Right atrium auricular region (tissue), 2 donors: Measurements from ENCODE around the gene ADAD2. TPM values are rescaled to one million over a fixed set of nuclear protein-coding genes. Genes with fewer than 3 reads are reported as not detected.

Experiments used
- DNase-seq: peaks from one replicate; pipeline ENCODE4 v3.0.0-alpha.2; 2019; ENCODE audit warnings: low spot score
- H3K27ac ChIP-seq, 2 donors: fragments of 200-600 bp; sonication (generic); 1 replicate in 1 of 2; 2 replicates in 1 of 2; pipeline ENCODE4 v1.5.1; 2016 to 2019
- H3K27me3 ChIP-seq, 2 donors: fragments of 200-600 bp; sonication (generic); one replicate each; pipeline versions ENCODE4 v1.5.1 to v1.6.0; 2017 to 2019
- H3K36me3 ChIP-seq: fragments of 200-600 bp; sonication (generic); one replicate; pipeline ENCODE4 v1.5.1; 2016
- H3K4me1 ChIP-seq, 2 donors: fragments of 200-600 bp; sonication (generic); one replicate each; pipeline versions ENCODE4 v1.5.1 to v1.6.0; 2017 to 2019
- H3K4me3 ChIP-seq, 2 donors: fragments of 200-600 bp; sonication (generic); 1 replicate in 1 of 2; 2 replicates in 1 of 2; pipeline ENCODE4 v1.5.1; 2017 to 2019; ENCODE audit warnings: mild to moderate bottlenecking in 1 of 2, moderate library complexity in 1 of 2
- H3K9me3 ChIP-seq, 2 donors: fragments of 200-600 bp; sonication (generic); one replicate each; pipeline ENCODE4 v1.5.1; 2019
- CTCF ChIP-seq, 2 donors: fragments of 200-600 bp; sonication (generic); IDR thresholded peaks; one replicate each; pipeline ENCODE4 v1.5.1; 2019; ENCODE audit warnings: antibody characterized with exemption in 2 of 2
- total RNA-seq, 2 donors: library from RNA; depleted of rRNA; stranded (reverse); fragments of >200 nt; gene quantifications; one replicate each; pipeline ENCODE4 v1.1.0, GENCODE V29; 2016

The ADAD2 gene
- total RNA-seq, 2 donors from 2014 or later = 0.19 TPM; not detected in 1

GRCh38 chr16:84225571-84225970, 34.6 kb downstream of the ADAD2 start:
- no peaks in the 10 kb centered on the region for H3K36me3 ChIP-seq
- H3K27ac ChIP-seq = no peak overlapping the region
- H3K27me3 ChIP-seq = no peaks in the 10 kb centered on the region
- peaks cover 0 to 14% of the 10 kb centered on the region in 2 donors for H3K4me1 ChIP-seq
- no peaks in the 10 kb centered on the region for H3K9me3 ChIP-seq
- H3K4me3 ChIP-seq = no peak overlapping the region
- DNase-seq = no peak
- no peak for TF ChIP-seq CTCF (IDR thresholded peaks at IDR 0.05)

- Histone ChIP-seq H3K4me3 (no peak overlapping the region), H3K4me1 (peaks cover 0 to 14% of the 10 kb centered on the region in 2 donors), H3K9me3 (no peaks in the 10 kb centered on the region), H3K36me3 (no peaks in the 10 kb centered on the region), H3K27ac (no peak overlapping the region), H3K27me3 (no peaks in the 10 kb centered on the region)
- no peak for DNase-seq
- TF ChIP-seq CTCF (IDR thresholded peaks at IDR 0.05) = no peak
Measured at GRCh38 chr16:84226026-84226425, 35.1 kb downstream of the ADAD2 start.

- Histone ChIP-seq H3K27me3 (no peaks in the 10 kb centered on the region), H3K4me3 (no peak overlapping the region), H3K27ac (no peak overlapping the region), H3K9me3 (no peaks in the 10 kb centered on the region), H3K4me1 (peaks cover 0 to 14% of the 10 kb centered on the region in 2 donors), H3K36me3 (no peaks in the 10 kb centered on the region)
- DNase-seq = no peak
- TF ChIP-seq CTCF (IDR thresholded peaks at IDR 0.05) = no peak
Measured at GRCh38 chr16:84227548-84227947, 36.6 kb downstream of the ADAD2 start.

GRCh38 chr16:84228256-84228838, 37.4 kb downstream of the ADAD2 start:
- peaks cover 0 to 14% of the 10 kb centered on the region in 2 donors for H3K4me1 ChIP-seq
- no peak for TF ChIP-seq CTCF (IDR thresholded peaks at IDR 0.05)
- DNase-seq = peak; percentile 90
- H3K9me3 ChIP-seq = no peaks in the 10 kb centered on the region
- peak overlapping the region; percentile 45 for H3K27ac ChIP-seq
- H3K36me3 ChIP-seq = no peaks in the 10 kb centered on the region
- no peaks in the 10 kb centered on the region for H3K27me3 ChIP-seq
- H3K4me3 ChIP-seq = peak overlapping the region in 1 of 2 donors; percentile 13

GRCh38 chr16:84229471-84229870, 38.5 kb downstream of the ADAD2 start:
- Histone ChIP-seq H3K4me3 (no peak overlapping the region), H3K27me3 (no peaks in the 10 kb centered on the region), H3K4me1 (peaks cover 0 to 14% of the 10 kb centered on the region in 2 donors), H3K9me3 (no peaks in the 10 kb centered on the region), H3K36me3 (no peaks in the 10 kb centered on the region), H3K27ac (no peak overlapping the region)
- no peak for DNase-seq
- no peak for TF ChIP-seq CTCF (IDR thresholded peaks at IDR 0.05)

- DNase-seq = no peak
- no peaks in the 10 kb centered on the region for H3K9me3 ChIP-seq
- no peak overlapping the region for H3K4me3 ChIP-seq
- no peak for TF ChIP-seq CTCF (IDR thresholded peaks at IDR 0.05)
- H3K27ac ChIP-seq = no peak overlapping the region
- peaks cover 0 to 14% of the 10 kb centered on the region in 2 donors for H3K4me1 ChIP-seq
- H3K36me3 ChIP-seq = no peaks in the 10 kb centered on the region
- H3K27me3 ChIP-seq = no peaks in the 10 kb centered on the region
Measured at GRCh38 chr16:84232060-84232459, 41.1 kb downstream of the ADAD2 start.
